ENCODE data around the gene SLC19A2. TPM values are rescaled to one million over a fixed set of nuclear protein-coding genes. Genes with fewer than 3 reads are reported as not detected.

The SLC19A2 gene
- total RNA-seq, 1 donor from 2014 or later: 36.7 TPM

DNA sequence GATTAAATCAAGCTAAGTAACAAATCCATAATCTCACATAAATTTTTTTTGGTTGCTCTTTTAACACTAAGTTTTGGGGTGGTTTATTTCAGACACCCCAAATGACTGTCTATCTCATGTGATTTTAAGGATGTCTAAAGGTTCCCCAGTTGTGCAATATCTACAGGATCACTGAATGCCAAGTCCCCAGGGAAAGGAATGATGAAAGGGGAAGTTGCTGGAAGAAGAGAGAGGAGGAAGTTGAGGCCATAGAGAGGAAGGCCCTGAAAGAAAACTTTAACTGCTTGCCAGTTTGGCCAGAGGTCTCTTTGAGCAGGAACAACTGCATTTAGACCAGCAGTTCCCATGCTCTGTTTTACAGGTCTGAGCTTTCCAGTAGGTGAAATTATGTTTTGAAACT is 27.5 kb upstream of the SLC19A2 start:
- TF ChIP-seq CTCF (IDR thresholded peaks at IDR 0.05): no peak
- no peaks in the 10 kb centered on the region for H3K36me3 ChIP-seq
- no peaks in the 10 kb centered on the region for H3K27me3 ChIP-seq
- peaks cover 0 to 23% of the 10 kb centered on the region in 2 donors for H3K4me1 ChIP-seq
- H3K4me3 ChIP-seq: no peak overlapping the region
- intact Hi-C loops (cut with DNase I): no loop called here
- no peaks in the 10 kb centered on the region for H3K9me3 ChIP-seq
- no peak for DNase-seq (ENCODE audit: low spot score in 2 of 2)
- peak overlapping the region; percentile 64 to 72 for H3K27ac ChIP-seq

DNA sequence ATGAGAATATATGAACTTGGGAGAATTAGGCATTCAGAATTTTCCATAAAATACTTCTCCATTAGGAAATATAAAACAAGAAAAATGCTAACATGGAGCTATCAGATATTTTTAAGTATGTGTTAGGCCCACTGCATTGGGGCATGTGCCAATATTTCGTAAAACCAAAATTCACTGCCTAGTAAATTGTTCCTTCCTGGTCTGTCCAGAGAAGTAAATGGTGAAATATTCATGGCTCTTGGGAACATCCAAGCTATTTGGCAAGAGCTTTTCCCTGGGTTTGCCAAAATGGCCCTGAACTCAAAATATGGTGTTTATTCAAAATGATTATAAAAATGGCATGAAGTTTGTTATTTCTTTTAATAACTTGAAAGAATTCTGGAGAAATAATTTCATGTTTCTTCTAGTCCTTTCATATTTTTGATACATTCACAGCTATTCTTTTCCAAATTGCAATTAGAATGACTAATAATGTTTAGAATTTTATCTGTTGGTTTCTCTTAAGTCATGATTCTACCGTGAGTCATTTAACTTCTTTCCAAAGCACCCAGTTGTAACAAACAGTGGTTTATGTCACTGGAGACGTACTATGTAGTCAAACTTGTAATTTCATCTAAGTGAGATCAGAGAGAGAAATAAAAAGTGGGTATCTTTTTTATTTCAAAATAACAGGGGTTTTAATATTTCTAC is 25.7 kb upstream of the SLC19A2 start:
- intact Hi-C loops (cut with DNase I): loop anchor here (1.0 to 2.0 kb wide), 2 partner anchors 25 to 33 kb away; no protein-coding TSS in a partner anchor
- H3K4me3 ChIP-seq: no peak overlapping the region
- H3K27me3 ChIP-seq: no peaks in the 10 kb centered on the region
- H3K4me1 ChIP-seq: peaks cover 0 to 23% of the 10 kb centered on the region in 2 donors
- TF ChIP-seq CTCF (IDR thresholded peaks at IDR 0.05): no peak
- H3K36me3 ChIP-seq: no peaks in the 10 kb centered on the region
- DNase-seq (ENCODE audit: low spot score in 2 of 2): peak in 1 of 2 donors; percentile 73
- peak overlapping the region; percentile 64 to 72 for H3K27ac ChIP-seq
- no peaks in the 10 kb centered on the region for H3K9me3 ChIP-seq

DNA sequence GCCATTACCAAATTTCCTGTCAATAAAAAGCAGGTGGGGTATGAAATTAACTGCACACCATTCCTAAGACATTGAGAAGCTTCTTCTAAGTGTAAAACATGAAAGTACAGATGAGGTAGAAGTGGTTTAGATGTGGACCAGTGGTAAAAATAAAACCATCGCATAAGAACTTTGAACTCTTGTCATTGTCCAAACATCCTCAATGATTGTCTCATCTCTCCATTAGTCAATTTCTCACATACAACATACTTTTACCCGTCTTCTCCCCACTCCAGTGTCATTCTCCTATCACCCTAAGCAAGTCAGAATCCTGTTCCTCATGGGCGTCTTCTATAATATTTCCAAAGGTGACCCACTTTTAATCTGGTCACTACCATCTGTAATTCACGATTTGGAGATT is 24.3 kb upstream of the SLC19A2 start:
- no peak for TF ChIP-seq CTCF (IDR thresholded peaks at IDR 0.05)
- no peak overlapping the region for H3K4me3 ChIP-seq
- H3K27me3 ChIP-seq: no peaks in the 10 kb centered on the region
- DNase-seq (ENCODE audit: low spot score in 2 of 2): no peak
- peaks cover 0 to 23% of the 10 kb centered on the region in 2 donors for H3K4me1 ChIP-seq
- no peaks in the 10 kb centered on the region for H3K9me3 ChIP-seq
- H3K36me3 ChIP-seq: no peaks in the 10 kb centered on the region
- peak overlapping the region; percentile 64 to 72 for H3K27ac ChIP-seq
- intact Hi-C loops (cut with DNase I): loop anchor here (2.0 kb wide), 1 partner anchor 35 kb away; no protein-coding TSS in a partner anchor

DNA sequence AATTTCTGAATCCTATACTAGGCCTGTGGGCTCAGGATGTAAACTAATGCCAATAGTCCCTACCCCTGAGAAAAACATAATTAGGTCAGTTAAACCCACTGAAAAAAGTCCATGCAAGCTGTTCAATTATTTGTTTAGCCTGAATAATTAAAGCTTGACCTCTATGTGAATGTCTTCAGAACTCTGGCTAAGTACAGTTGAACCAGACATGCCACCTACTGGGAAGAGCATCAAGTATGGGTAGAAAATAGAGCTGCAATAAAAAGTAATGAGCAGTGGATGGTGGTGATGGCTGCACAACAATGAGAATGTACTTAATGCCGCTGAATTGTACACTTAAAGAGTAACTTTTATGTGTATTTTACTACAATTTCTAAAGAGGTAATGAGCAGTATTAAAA is 23.6 kb upstream of the SLC19A2 start:
- H3K36me3 ChIP-seq: no peaks in the 10 kb centered on the region
- DNase-seq (ENCODE audit: low spot score in 2 of 2): no peak
- H3K9me3 ChIP-seq: no peaks in the 10 kb centered on the region
- TF ChIP-seq CTCF (IDR thresholded peaks at IDR 0.05): no peak
- H3K27me3 ChIP-seq: no peaks in the 10 kb centered on the region
- no peak overlapping the region for H3K4me3 ChIP-seq
- H3K27ac ChIP-seq: no peak overlapping the region
- intact Hi-C loops (cut with DNase I): no loop called here
- peaks cover 0 to 23% of the 10 kb centered on the region in 2 donors for H3K4me1 ChIP-seq

- intact Hi-C loops (cut with DNase I): no loop called here
- DNase-seq (ENCODE audit: low spot score in 2 of 2): no peak
- peaks cover 0 to 23% of the 10 kb centered on the region in 2 donors for H3K4me1 ChIP-seq
- no peak overlapping the region for H3K27ac ChIP-seq
- H3K9me3 ChIP-seq: no peaks in the 10 kb centered on the region
- H3K36me3 ChIP-seq: no peaks in the 10 kb centered on the region
- TF ChIP-seq CTCF (IDR thresholded peaks at IDR 0.05): no peak
- no peak overlapping the region for H3K4me3 ChIP-seq
- no peaks in the 10 kb centered on the region for H3K27me3 ChIP-seq
These were observed 22.9 kb upstream of the SLC19A2 start for GRCh38 chr1:169508432-169509338.
